GM18873 (cell line): Measurements from ENCODE around the gene COPA.
"Not testable (repeated sequence)": the region's sequence is repeated elsewhere in the genome, so short reads cannot be mapped to it uniquely, and the experiment has no call there.

Source experiments
- ATAC-seq: cut with Tn5 transposase; IDR thresholded peaks from one replicate; pipeline ENCODE4 v1.9.1; 2021; ENCODE audit warnings: mild to moderate bottlenecking, moderate library complexity, moderate number of reproducible peaks; ENCODE audit not compliant: unreplicated experiment, low FRiP score

Gene COPA

GRCh38 chr1:160342953-160343869 is at the start of gene COPA, which contains the start of gene NCSTN:
COPA (minus strand) TSS chr1:160343250; CDS start chr1:160343170, 80 bp downstream.
NCSTN (plus strand) TSS chr1:160343383; CDS start chr1:160343397, 14 bp downstream.
- peak; percentile 84 for ATAC-seq

GRCh38 chr1:160388406-160388805 is 45.4 kb upstream of the COPA start:
- not testable (repeated sequence) for ATAC-seq

GRCh38 chr1:160384812-160385211 is 41.8 kb upstream of the COPA start:
- not testable (repeated sequence) for ATAC-seq

GRCh38 chr1:160377585-160378206 is 34.6 kb upstream of the COPA start:
- no peak for ATAC-seq

GRCh38 chr1:160376525-160377131 is 33.6 kb upstream of the COPA start:
- ATAC-seq, result peak; percentile 59

GRCh38 chr1:160375788-160376524 is 32.9 kb upstream of the COPA start:
- ATAC-seq, result no peak

- no peak for ATAC-seq
Observed at GRCh38 chr1:160374306-160375110, 31.5 kb upstream of the COPA start.

GRCh38 chr1:160373696-160374095 is 30.6 kb upstream of the COPA start:
- no peak for ATAC-seq

GRCh38 chr1:160371756-160372155 is 28.7 kb upstream of the COPA start:
- ATAC-seq, result no peak

- ATAC-seq, result no peak
Observed at GRCh38 chr1:160371346-160371631, 28.2 kb upstream of the COPA start.

- ATAC-seq, result no peak
Observed at GRCh38 chr1:160370561-160371345, 27.7 kb upstream of the COPA start.

GRCh38 chr1:160369087-160369486 is 26.0 kb upstream of the COPA start:
- no peak for ATAC-seq

GRCh38 chr1:160367934-160368923 is 25.2 kb upstream of the COPA start:
- no peak for ATAC-seq

- ATAC-seq, result no peak
Observed at GRCh38 chr1:160367516-160367900, 24.5 kb upstream of the COPA start.

- ATAC-seq, result no peak
Observed at GRCh38 chr1:160366731-160367515, 23.9 kb upstream of the COPA start, which contains the start of gene NHLH1. NHLH1 (plus strand) TSS chr1:160367071; CDS start chr1:160370732, 3,661 bp downstream.

- ATAC-seq, result no peak
Observed at GRCh38 chr1:160365325-160365724, 22.3 kb upstream of the COPA start.
